Measurements from ENCODE around the gene EIF4E.

The EIF4E gene

GRCh38 chr4:98909646-98910401 lies 19.1 kb downstream of the EIF4E start:
- H3K36me3 ChIP-seq (ENCODE audit: control insufficient read depth, insufficient read depth, low read length), result no peaks in the 10 kb centered on the region; the same call in 1 of the 2 replicates
- TF ChIP-seq, protein P1, sequence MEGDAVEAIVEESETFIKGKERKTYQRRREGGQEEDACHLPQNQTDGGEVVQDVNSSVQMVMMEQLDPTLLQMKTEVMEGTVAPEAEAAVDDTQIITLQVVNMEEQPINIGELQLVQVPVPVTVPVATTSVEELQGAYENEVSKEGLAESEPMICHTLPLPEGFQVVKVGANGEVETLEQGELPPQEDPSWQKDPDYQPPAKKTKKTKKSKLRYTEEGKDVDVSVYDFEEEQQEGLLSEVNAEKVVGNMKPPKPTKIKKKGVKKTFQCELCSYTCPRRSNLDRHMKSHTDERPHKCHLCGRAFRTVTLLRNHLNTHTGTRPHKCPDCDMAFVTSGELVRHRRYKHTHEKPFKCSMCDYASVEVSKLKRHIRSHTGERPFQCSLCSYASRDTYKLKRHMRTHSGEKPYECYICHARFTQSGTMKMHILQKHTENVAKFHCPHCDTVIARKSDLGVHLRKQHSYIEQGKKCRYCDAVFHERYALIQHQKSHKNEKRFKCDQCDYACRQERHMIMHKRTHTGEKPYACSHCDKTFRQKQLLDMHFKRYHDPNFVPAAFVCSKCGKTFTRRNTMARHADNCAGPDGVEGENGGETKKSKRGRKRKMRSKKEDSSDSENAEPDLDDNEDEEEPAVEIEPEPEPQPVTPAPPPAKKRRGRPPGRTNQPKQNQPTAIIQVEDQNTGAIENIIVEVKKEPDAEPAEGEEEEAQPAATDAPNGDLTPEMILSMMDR (IDR thresholded peaks at IDR 0.05; ENCODE audit: insufficient read depth, low read length, poor library complexity, severe bottlenecking), result no peak
- H3K27me3 ChIP-seq (replicated peaks; ENCODE audit: control insufficient read depth, insufficient read depth, low read length), result no peaks in the 10 kb centered on the region
- H3K4me3 ChIP-seq (replicated peaks; ENCODE audit: low read depth, low read length), result no peak overlapping the region
- DNase-seq (ENCODE audit: extremely low read depth, insufficient read length), result no peak

- Histone ChIP-seq H3K4me3 (replicated peaks; ENCODE audit: low read depth, low read length) (no peak overlapping the region), H3K36me3 (ENCODE audit: control insufficient read depth, insufficient read depth, low read length) (no peaks in the 10 kb centered on the region; the same call in 1 of the 2 replicates), H3K27me3 (replicated peaks; ENCODE audit: control insufficient read depth, insufficient read depth, low read length) (no peaks in the 10 kb centered on the region)
- no peak for DNase-seq (ENCODE audit: extremely low read depth, insufficient read length)
- TF ChIP-seq, protein P1 (IDR thresholded peaks at IDR 0.05; ENCODE audit: insufficient read depth, low read length, poor library complexity, severe bottlenecking), result no peak
These were observed 20.1 kb downstream of the EIF4E start for GRCh38 chr4:98908703-98909262.

DNA sequence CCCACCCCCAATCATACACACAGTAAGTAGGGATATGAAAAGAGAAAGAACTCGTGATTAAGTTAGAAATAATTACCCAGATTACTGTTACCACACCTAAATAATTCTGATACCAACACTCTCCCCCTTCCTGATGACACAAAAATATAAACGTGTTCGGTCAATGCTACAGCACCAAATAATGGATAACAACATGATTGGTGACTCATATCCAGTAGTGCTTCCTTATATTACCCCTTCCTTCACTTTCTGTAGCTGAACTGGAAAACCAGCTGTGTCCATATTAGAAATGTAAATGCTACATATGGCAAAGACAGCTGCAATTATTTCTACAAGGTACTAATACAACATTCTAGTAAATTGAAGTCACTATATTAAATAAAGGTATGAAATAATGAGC lies 20.8 kb downstream of the EIF4E start:
- Histone ChIP-seq H3K36me3 (ENCODE audit: control insufficient read depth, insufficient read depth, low read length) (no peaks in the 10 kb centered on the region; the same call in 1 of the 2 replicates), H3K4me3 (replicated peaks; ENCODE audit: low read depth, low read length) (no peak overlapping the region), H3K27me3 (replicated peaks; ENCODE audit: control insufficient read depth, insufficient read depth, low read length) (no peaks in the 10 kb centered on the region)
- DNase-seq (ENCODE audit: extremely low read depth, insufficient read length), result no peak
- TF ChIP-seq, protein P1 (IDR thresholded peaks at IDR 0.05; ENCODE audit: insufficient read depth, low read length, poor library complexity, severe bottlenecking), result no peak

DNA sequence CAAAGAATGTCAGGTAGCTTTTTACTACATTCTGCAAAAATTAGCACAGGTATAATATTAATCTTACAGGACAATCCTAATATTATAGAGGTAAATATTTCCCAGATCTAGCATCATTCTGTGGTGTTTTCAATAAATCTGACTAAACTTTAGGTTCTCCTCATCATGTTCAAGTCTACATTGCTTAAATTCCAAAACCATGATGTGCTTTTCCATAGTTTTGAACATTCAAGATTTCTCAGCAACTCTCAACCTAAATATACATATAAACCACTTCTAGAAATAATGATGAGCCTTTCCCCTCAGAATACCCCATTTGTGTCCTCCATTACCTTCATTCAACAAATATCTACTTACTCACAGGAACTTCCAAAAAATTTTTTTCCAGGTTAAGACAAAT lies 23.1 kb downstream of the EIF4E start:
- H3K36me3 ChIP-seq (ENCODE audit: control insufficient read depth, insufficient read depth, low read length), result no peaks in the 10 kb centered on the region

GRCh38 chr4:98905297-98905696 lies 23.6 kb downstream of the EIF4E start:
- TF ChIP-seq, protein P1 (IDR thresholded peaks at IDR 0.05; ENCODE audit: insufficient read depth, low read length, poor library complexity, severe bottlenecking), result no peak
- DNase-seq (ENCODE audit: extremely low read depth, insufficient read length), result no peak
- H3K36me3 ChIP-seq (ENCODE audit: control insufficient read depth, insufficient read depth, low read length), result no peaks in the 10 kb centered on the region
- H3K4me3 ChIP-seq (replicated peaks; ENCODE audit: low read depth, low read length), result no peak overlapping the region
- no peaks in the 10 kb centered on the region for H3K27me3 ChIP-seq (replicated peaks; ENCODE audit: control insufficient read depth, insufficient read depth, low read length)

More for the DNA sequence above, 23.1 kb downstream of the EIF4E start:
- H3K4me3 ChIP-seq (replicated peaks; ENCODE audit: low read depth, low read length), result no peak overlapping the region
- TF ChIP-seq, protein P1 (IDR thresholded peaks at IDR 0.05; ENCODE audit: insufficient read depth, low read length, poor library complexity, severe bottlenecking), result no peak
- H3K27me3 ChIP-seq (replicated peaks; ENCODE audit: control insufficient read depth, insufficient read depth, low read length), result no peaks in the 10 kb centered on the region
- DNase-seq (ENCODE audit: extremely low read depth, insufficient read length), result no peak

Data from GM06990 (cell line).